MCF 10A (cell line): Measurements from ENCODE around the gene FAF1. TPM values are rescaled to one million over a fixed set of nuclear protein-coding genes. Genes with fewer than 3 reads are reported as not detected.

Experiments used
- BruUV-seq: library from RNA; stranded (reverse); fragments of 400-500 nt; replicated peaks from 2 replicates; lab custom pipeline; 2021; lab: Mats Ljungman, UMichigan
- CTCF ChIA-PET: fragments of 300-600 bp; sonication (Branson Sonifier 250); formaldehyde crosslinking; extraction: SDS; loops from one replicate; lab custom pipeline; 2021; ENCODE audit warnings: antibody characterized with exemption, inconsistent platforms; lab: Yijun Ruan, JAX
- POLR2A ChIA-PET: fragments of 300-600, 350-650 bp; sonication (Branson Sonifier 250); formaldehyde crosslinking; extraction: SDS; loops from one replicate; lab custom pipeline; 2020; ENCODE audit warnings: antibody characterized with exemption, inconsistent platforms; lab: Yijun Ruan, JAX
- DNase-seq: peaks from one replicate; pipeline ENCODE4 v3.0.0-alpha.2; 2018; ENCODE audit not compliant: unreplicated experiment
- H3K27ac Mint-ChIP-seq: one replicate; pipeline ENCODE4 v1.8.0; 2022; ENCODE audit warnings: mild to moderate bottlenecking, low read depth, mixed read lengths; ENCODE audit not compliant: unreplicated experiment
- H3K27me3 Mint-ChIP-seq: one replicate; pipeline ENCODE4 v1.8.0; 2022; ENCODE audit warnings: mixed read lengths; ENCODE audit not compliant: insufficient read depth, unreplicated experiment
- H3K36me3 Mint-ChIP-seq: one replicate; pipeline ENCODE4 v1.8.0; 2022; ENCODE audit warnings: mild to moderate bottlenecking, moderate library complexity, mixed read lengths; ENCODE audit not compliant: insufficient read depth, unreplicated experiment
- H3K4me1 Mint-ChIP-seq: one replicate; pipeline ENCODE4 v1.8.0; 2022; ENCODE audit warnings: mixed read lengths; ENCODE audit not compliant: insufficient read depth, unreplicated experiment
- H3K4me3 Mint-ChIP-seq: one replicate; pipeline ENCODE4 v1.8.0; 2022; ENCODE audit warnings: mild to moderate bottlenecking, moderate library complexity, mixed read lengths; ENCODE audit not compliant: unreplicated experiment
- H3K9me3 Mint-ChIP-seq: one replicate; pipeline ENCODE4 v1.8.0; 2022; ENCODE audit warnings: mixed read lengths; ENCODE audit not compliant: unreplicated experiment
- CTCF ChIP-seq: fragments of 200-600 bp; IDR thresholded peaks from one replicate; pipeline ENCODE4 v1.8.0; 2022; ENCODE audit warnings: antibody characterized with exemption, mild to moderate bottlenecking; ENCODE audit not compliant: unreplicated experiment
- intact Hi-C: fragments of 100-400 bp; cut with micrococcal nuclease; formaldehyde crosslinking; loops from 2 replicates; pipeline ENCODE4 v1.14.1; 2022
- total RNA-seq: library from RNA; stranded (reverse); gene quantifications from 2 replicates; pipeline ENCODE4 v1.2.3, GENCODE V29; 2022

Gene FAF1
- total RNA-seq, 1 experiment from 2014 or later, result 93.2 TPM

DNA sequence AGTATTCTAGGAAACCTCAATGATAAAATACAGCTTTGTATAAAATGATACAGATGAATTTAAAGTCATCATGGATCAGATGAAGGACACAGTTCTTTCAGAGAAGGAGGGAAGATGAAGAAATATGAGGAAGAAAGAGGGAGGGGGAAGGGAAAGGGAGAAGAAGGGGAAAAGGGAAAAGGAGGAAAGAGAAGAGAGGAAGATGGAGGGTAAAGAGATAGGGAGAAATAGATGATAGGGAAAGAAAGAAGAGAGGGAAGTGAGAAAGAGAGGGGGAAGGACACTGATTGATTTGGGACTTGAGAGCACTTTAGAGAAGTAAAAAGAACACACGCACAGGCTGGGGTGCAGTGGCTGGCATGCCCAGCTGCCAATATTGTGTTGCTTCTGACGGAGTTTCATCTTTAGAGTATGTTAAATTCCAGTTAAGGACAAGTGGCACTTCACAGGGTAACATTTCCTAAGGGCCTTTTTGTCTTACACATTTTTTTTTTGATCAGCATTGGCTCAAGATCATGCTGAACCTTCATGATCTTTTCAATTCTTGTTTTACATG is 300.9 kb downstream of the FAF1 start:
- no peak for TF ChIP-seq CTCF
- no peaks in the 10 kb centered on the region for H3K9me3 Mint-ChIP-seq
- intact Hi-C loops, result no loop called here
- H3K27me3 Mint-ChIP-seq, result no peaks in the 10 kb centered on the region
- no peaks in the 10 kb centered on the region for H3K4me1 Mint-ChIP-seq
- CTCF ChIA-PET, result interaction anchor here (0.7 kb wide), 1 partner anchor 116 kb away, joined by 3 read pairs; no protein-coding TSS in a partner anchor
- no peak overlapping the region for H3K4me3 Mint-ChIP-seq
- H3K36me3 Mint-ChIP-seq, result peaks cover 16% of the 10 kb centered on the region
- POLR2A ChIA-PET, result no interaction called here
- H3K27ac Mint-ChIP-seq, result no peak overlapping the region
- no peak for DNase-seq
- BruUV-seq, result no TSS peak

DNA sequence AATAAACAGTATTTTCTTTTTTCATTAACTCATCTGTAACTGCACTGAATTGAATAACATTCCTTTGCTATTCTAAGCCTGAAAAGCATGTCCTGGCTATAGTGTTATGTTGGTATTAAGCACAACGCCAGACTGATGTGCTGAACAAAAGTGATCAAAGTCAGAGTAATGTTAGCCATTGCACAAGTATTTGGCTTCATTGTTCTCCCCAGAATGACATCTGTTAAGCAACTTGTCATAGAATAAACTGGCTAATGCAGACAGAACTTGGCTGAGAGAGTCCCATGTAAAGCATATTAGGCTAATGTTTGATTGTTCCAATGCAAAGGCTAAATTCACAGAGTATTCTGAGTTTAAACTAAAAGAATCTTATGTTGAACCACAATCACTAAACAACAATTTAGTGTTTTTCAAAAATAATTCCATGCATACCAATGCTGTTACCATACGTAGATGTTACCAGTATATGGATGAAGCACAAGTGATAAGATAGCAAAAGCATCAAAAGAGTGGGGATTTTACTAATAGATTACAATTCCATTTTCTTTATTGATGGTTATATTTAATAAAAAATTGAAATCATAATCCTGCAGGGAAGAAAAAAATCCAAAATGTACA is 301.5 kb downstream of the FAF1 start:
- peak; percentile 25 for DNase-seq
- no peaks in the 10 kb centered on the region for H3K27me3 Mint-ChIP-seq
- no peaks in the 10 kb centered on the region for H3K9me3 Mint-ChIP-seq
- CTCF ChIA-PET, result interaction anchor here (0.7 kb wide), 1 partner anchor 117 kb away, joined by 3 read pairs; no protein-coding TSS in a partner anchor
- no peak overlapping the region for H3K4me3 Mint-ChIP-seq
- no peaks in the 10 kb centered on the region for H3K4me1 Mint-ChIP-seq
- H3K36me3 Mint-ChIP-seq, result peaks cover 10% of the 10 kb centered on the region
- no peak overlapping the region for H3K27ac Mint-ChIP-seq
- POLR2A ChIA-PET, result interaction anchor here (1.0 kb wide), 1 partner anchor 22 kb away, joined by 3 read pairs; no protein-coding TSS in a partner anchor
- intact Hi-C loops, result no loop called here
- TF ChIP-seq CTCF, result no peak
- BruUV-seq, result no TSS peak

GRCh38 chr1:50656931-50657330 is 303.1 kb downstream of the FAF1 start:
- H3K27ac Mint-ChIP-seq, result no peak overlapping the region
- H3K9me3 Mint-ChIP-seq, result no peaks in the 10 kb centered on the region
- DNase-seq, result no peak
- no peaks in the 10 kb centered on the region for H3K4me1 Mint-ChIP-seq
- no peak for TF ChIP-seq CTCF
- no peak overlapping the region for H3K4me3 Mint-ChIP-seq
- POLR2A ChIA-PET, result no interaction called here
- no TSS peak for BruUV-seq
- H3K36me3 Mint-ChIP-seq, result peaks cover 16% of the 10 kb centered on the region
- H3K27me3 Mint-ChIP-seq, result no peaks in the 10 kb centered on the region
- CTCF ChIA-PET, result interaction anchor here (1.2 kb wide), 1 partner anchor 37 kb away, joined by 3 read pairs; no protein-coding TSS in a partner anchor
- intact Hi-C loops, result no loop called here

GRCh38 chr1:50651476-50652263 is 308.4 kb downstream of the FAF1 start:
- Mint-ChIP-seq H3K36me3 (peaks cover 16% of the 10 kb centered on the region), H3K27ac (no peak overlapping the region), H3K4me3 (no peak overlapping the region), H3K27me3 (no peaks in the 10 kb centered on the region), H3K9me3 (no peaks in the 10 kb centered on the region), H3K4me1 (no peaks in the 10 kb centered on the region)
- intact Hi-C loops, result no loop called here
- CTCF ChIA-PET, result interaction anchor here (0.7 to 1.8 kb wide), 2 partner anchors 31 to 46 kb away, joined by 3 to 4 read pairs; no protein-coding TSS in a partner anchor
- no TSS peak for BruUV-seq
- POLR2A ChIA-PET, result no interaction called here
- no peak for TF ChIP-seq CTCF
- no peak for DNase-seq
